ENCODE data around the gene MYH14. TPM values are rescaled to one million over a fixed set of nuclear protein-coding genes. Genes with fewer than 3 reads are reported as not detected.

MYH14 gene
- total and polyA plus RNA-seq, 10 of the 15 experiments (the other 5 are each of a cell fraction or from before 2014, with no cell fraction given): 0.06 to 0.69 (median 0.15) TPM; not detected in 4

- no peak overlapping the region for H2AFZ ChIP-seq (ENCODE audit: control insufficient read depth, low read depth, low read length)
- H3K4me3 ChIP-seq: no peak overlapping the region
- no peaks in the 10 kb centered on the region for H3K79me2 ChIP-seq (ENCODE audit: control insufficient read depth, insufficient read depth, low read length)
- peaks cover 4% of the 10 kb centered on the region; the same call in 2 of the 3 replicates for H3K9me3 ChIP-seq (replicated peaks; ENCODE audit: control insufficient read depth, insufficient read depth, low read length)
- DNase-seq (ENCODE audit: low read depth, low spot score) (no peak), FAIRE-seq (no peak), ATAC-seq (no peak)
- H3K4me1 ChIP-seq (ENCODE audit: control insufficient read depth, insufficient read depth, low read length): no peaks in the 10 kb centered on the region
- no peaks in the 10 kb centered on the region for H4K20me1 ChIP-seq (ENCODE audit: control insufficient read depth, insufficient read depth)
- in situ Hi-C loops (cut with MboI): no loop called here
- no peak for TF ChIP-seq JUNB (IDR thresholded peaks at IDR 0.05)
- TF ChIP-seq FOXM1 (IDR thresholded peaks at IDR 0.05; ENCODE audit: low read depth, low read length): no peak
- no peak for TF ChIP-seq ESRRA (IDR thresholded peaks at IDR 0.05; ENCODE audit: low read length)
- TF ChIP-seq CHD2 (IDR thresholded peaks at IDR 0.05; ENCODE audit: borderline replicate concordance, low read depth, low read length): no peak
- H3K4me2 ChIP-seq (ENCODE audit: control insufficient read depth, insufficient read depth): no peak overlapping the region
- no peak overlapping the region for H3K9ac ChIP-seq (ENCODE audit: control insufficient read depth, insufficient read depth, low read length)
- no peak overlapping the region for H3K27ac ChIP-seq (ENCODE audit: control insufficient read depth, insufficient read depth)
- 37% methylated on average over 2 of the region's 2 CpGs for WGBS (ENCODE audit: insufficient coverage, insufficient replicate concordance, low lambda C conversion rate, missing lambda C conversion rate)
- ChIA-PET SMC1A (ENCODE audit: uncharacterized antibody, unreplicated experiment) (interaction anchor here (1.2 kb wide), 1 partner anchor 8 kb away, joined by 3 read pairs; no protein-coding TSS in a partner anchor), RAD21 (ENCODE audit: unreplicated experiment) (no interaction called here), CTCF (no interaction called here), POLR2A (no interaction called here)
- intact Hi-C loops (cut with micrococcal nuclease; ENCODE audit: unreplicated experiment): no loop called here
- BruUV-seq (replicated peaks): no TSS peak
- no peaks in the 10 kb centered on the region for H3K36me3 ChIP-seq (ENCODE audit: control insufficient read depth in 2 of 2, insufficient read depth in 2 of 2, low read length in 1 of 2)
- H3K27me3 ChIP-seq (replicated peaks in 1 of 2; ENCODE audit: control insufficient read depth in 2 of 2, insufficient read depth in 2 of 2, low read length in 1 of 2): no peaks in the 10 kb centered on the region
Measured at GRCh38 chr19:50287331-50287730, 83.9 kb downstream of the MYH14 start.

- WGBS (ENCODE audit: insufficient coverage, insufficient replicate concordance, low lambda C conversion rate, missing lambda C conversion rate): 19% methylated on average over 5 of the region's 5 CpGs
- ChIA-PET RAD21 (ENCODE audit: unreplicated experiment) (no interaction called here), SMC1A (ENCODE audit: uncharacterized antibody, unreplicated experiment) (interaction anchor here (0.5 to 1.2 kb wide), 2 partner anchors 9 to 57 kb away, joined by 3 read pairs; no protein-coding TSS in a partner anchor), CTCF (no interaction called here), POLR2A (no interaction called here)
- intact Hi-C loops (cut with micrococcal nuclease; ENCODE audit: unreplicated experiment): no loop called here
- TF ChIP-seq NBN (IDR thresholded peaks at IDR 0.05): no peak
- TF ChIP-seq KAT2A (conservative IDR thresholded peaks at IDR 0.05; ENCODE audit: control insufficient read depth, low read depth, low read length): no peak
- TF ChIP-seq NFIC (IDR thresholded peaks at IDR 0.05; ENCODE audit: low read depth, low read length): no peak
- no peak for TF ChIP-seq POLR2AphosphoS2 (IDR thresholded peaks at IDR 0.05; ENCODE audit: low read depth, low read length)
- TF ChIP-seq CEBPB (IDR thresholded peaks at IDR 0.05; ENCODE audit: borderline replicate concordance in 1 of 2, low read depth in 2 of 2, low read length in 2 of 2): no peak
- TF ChIP-seq BCL11A (IDR thresholded peaks at IDR 0.05; ENCODE audit: low read depth, low read length): no peak
- TF ChIP-seq HDGF (IDR thresholded peaks at IDR 0.05): no peak
- no peak for TF ChIP-seq IKZF1 (conservative IDR thresholded peaks at IDR 0.05)
- TF ChIP-seq HDAC6 (IDR thresholded peaks at IDR 0.05; ENCODE audit: unreplicated experiment): no peak
- no peak for TF ChIP-seq PBX3 (IDR thresholded peaks at IDR 0.05; ENCODE audit: insufficient replicate concordance, low read depth, low read length)
- no peak for TF ChIP-seq EED (IDR thresholded peaks at IDR 0.05; ENCODE audit: low read depth)
- no peaks in the 10 kb centered on the region for H3K79me2 ChIP-seq (ENCODE audit: control insufficient read depth, insufficient read depth, low read length)
- H4K20me1 ChIP-seq (ENCODE audit: control insufficient read depth, insufficient read depth): no peaks in the 10 kb centered on the region
- no peak overlapping the region for H3K27ac ChIP-seq (ENCODE audit: control insufficient read depth, insufficient read depth)
- H3K27me3 ChIP-seq (replicated peaks in 1 of 2; ENCODE audit: control insufficient read depth in 2 of 2, insufficient read depth in 2 of 2, low read length in 1 of 2): no peaks in the 10 kb centered on the region
- no peaks in the 10 kb centered on the region for H3K4me1 ChIP-seq (ENCODE audit: control insufficient read depth, insufficient read depth, low read length)
- no peak overlapping the region for H2AFZ ChIP-seq (ENCODE audit: control insufficient read depth, low read depth, low read length)
- H3K36me3 ChIP-seq (ENCODE audit: control insufficient read depth in 2 of 2, insufficient read depth in 2 of 2, low read length in 1 of 2): no peaks in the 10 kb centered on the region
- DNase-seq (ENCODE audit: low read depth, low spot score) (no peak), ATAC-seq (no peak), FAIRE-seq (no peak)
- H3K4me3 ChIP-seq: no peak overlapping the region
- peaks cover 4% of the 10 kb centered on the region; the same call in 2 of the 3 replicates for H3K9me3 ChIP-seq (replicated peaks; ENCODE audit: control insufficient read depth, insufficient read depth, low read length)
- no peak overlapping the region for H3K9ac ChIP-seq (ENCODE audit: control insufficient read depth, insufficient read depth, low read length)
- no TSS peak for BruUV-seq (replicated peaks)
- no peak overlapping the region for H3K4me2 ChIP-seq (ENCODE audit: control insufficient read depth, insufficient read depth)
- in situ Hi-C loops (cut with MboI): no loop called here
Measured at GRCh38 chr19:50288954-50289353, 85.5 kb downstream of the MYH14 start.

All from GM12878 (cell line).